Prostate gland (tissue), 2 donors: ENCODE measurements around the gene ITPKB. TPM values are rescaled to one million over a fixed set of nuclear protein-coding genes. Genes with fewer than 3 reads are reported as not detected.

Experiments used
- DNase-seq: peaks from one replicate; pipeline ENCODE4 v3.0.0-alpha.2; 2019; ENCODE audit warnings: low spot score
- H3K27ac ChIP-seq, 2 donors: fragments of 200-600 bp; sonication (generic); 2 replicates each; pipeline ENCODE4 v1.5.1; 2017 to 2019
- H3K27me3 ChIP-seq: fragments of 200-600 bp; sonication (generic); replicated peaks from 2 replicates; pipeline ENCODE4 v1.5.1; 2019; ENCODE audit not compliant: insufficient read depth
- H3K36me3 ChIP-seq, 2 donors: fragments of 200-600 bp; sonication (generic); 1 replicate in 1 of 2; 2 replicates in 1 of 2; pipeline versions ENCODE4 v1.5.1 to v1.8.1; 2017 to 2019
- H3K4me1 ChIP-seq: fragments of 200-600 bp; sonication (generic); replicated peaks from 2 replicates; pipeline ENCODE4 v1.5.1; 2019
- H3K4me3 ChIP-seq, 2 donors: fragments of 200-600 bp; sonication (generic); 2 replicates each; pipeline ENCODE4 v1.5.1; 2017 to 2019
- H3K9me3 ChIP-seq: fragments of 200-600 bp; sonication (generic); 2 replicates; pipeline ENCODE4 v1.5.1; 2017
- CTCF ChIP-seq, 4 experiments: fragments of 200-600 bp in 2 of 4; fragments of 450-650 bp in 2 of 4; sonication (generic) in 2 of 4; IDR thresholded peaks; 1 replicate in 3 of 4; 2 replicates in 1 of 4; pipeline ENCODE4 v1.5.1; 2016 to 2019; ENCODE audit warnings: antibody characterized with exemption in 4 of 4, mild to moderate bottlenecking in 2 of 4, moderate library complexity in 2 of 4
- POLR2A ChIP-seq: fragments of 450-650 bp; IDR thresholded peaks from one replicate; pipeline ENCODE4 v1.6.1; 2016; ENCODE audit warnings: antibody characterized with exemption, mild to moderate bottlenecking
- POLR2AphosphoS5 ChIP-seq: sonication (generic); formaldehyde crosslinking; IDR thresholded peaks from one replicate; pipeline ENCODE4 v1.6.1; 2017; ENCODE audit warnings: antibody characterized with exemption
- WGBS: methylation state at CpG from one replicate; pipeline ENCODE4 v1.1.5; 2018; 5-methylcytosine and 5-hydroxymethylcytosine counted together
- intact Hi-C: fragments of 100-400 bp; cut with DNase I; formaldehyde crosslinking; loops from one replicate; pipeline ENCODE4 v1.14.2; 2022
- total RNA-seq, 2 donors: library from RNA; depleted of rRNA; stranded (reverse); fragments of >200 nt; gene quantifications; one replicate each; pipeline ENCODE4 v1.1.0, GENCODE V29; 2016

Gene ITPKB
- total RNA-seq, 2 donors from 2014 or later = 47.5 to 49.2 TPM

GRCh38 chr1:226784081-226785049 lies 45.3 kb upstream of the ITPKB start:
- intact Hi-C loops = loop anchor here (5.0 kb wide), 1 partner anchor 33 kb away; no protein-coding TSS in a partner anchor
- Histone ChIP-seq H3K9me3 (no peaks in the 10 kb centered on the region), H3K27me3 (no peaks in the 10 kb centered on the region), H3K4me3 (no peak overlapping the region), H3K27ac (peak overlapping the region; percentile 42 to 45), H3K36me3 (no peaks in the 10 kb centered on the region), H3K4me1 (no peaks in the 10 kb centered on the region)
- peak; percentile 55 for TF ChIP-seq POLR2AphosphoS5
- no peak for TF ChIP-seq CTCF (IDR thresholded peaks at IDR 0.05)
- no peak for DNase-seq
- WGBS = 56% methylated on average over 17 of the region's 19 CpGs

DNA sequence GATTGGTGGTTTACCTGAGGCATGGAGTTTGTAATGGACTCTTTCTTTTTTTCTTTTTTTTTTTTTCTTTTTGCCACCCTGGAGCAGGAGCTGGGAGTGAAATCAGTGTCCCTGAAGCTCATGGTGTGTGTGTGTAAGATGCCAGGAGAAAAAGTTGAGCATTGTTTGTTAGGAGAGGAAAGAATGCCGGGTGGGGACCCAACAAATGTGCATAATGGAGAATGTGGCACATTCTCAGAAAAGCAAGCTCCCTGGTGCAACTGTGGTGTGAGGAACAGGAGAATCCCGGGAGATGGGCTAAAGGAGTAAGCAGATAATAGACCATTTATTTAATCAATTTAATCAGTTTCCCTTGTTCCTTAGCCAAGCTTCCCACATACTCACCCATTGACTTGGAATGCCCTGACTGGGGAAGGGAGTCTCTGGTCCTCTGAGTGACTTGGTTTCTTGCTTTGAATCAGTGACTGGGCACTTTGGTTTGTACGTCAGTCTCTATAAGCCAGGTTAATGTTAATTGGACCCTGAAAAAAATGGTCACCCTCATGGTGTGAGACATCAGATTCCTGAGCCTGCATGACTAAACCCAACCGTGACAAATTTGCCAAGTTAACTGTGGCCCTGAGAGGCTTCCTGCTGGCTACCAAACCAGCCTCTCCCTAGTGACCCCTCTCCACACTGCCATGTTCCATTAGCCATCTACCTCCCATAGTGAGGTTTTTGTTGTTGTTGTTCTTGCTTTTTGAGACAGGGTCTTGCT lies 43.9 kb upstream of the ITPKB start:
- Histone ChIP-seq H3K27ac (peak overlapping the region; percentile 42 to 45), H3K27me3 (no peaks in the 10 kb centered on the region), H3K36me3 (no peaks in the 10 kb centered on the region), H3K9me3 (no peaks in the 10 kb centered on the region), H3K4me1 (no peaks in the 10 kb centered on the region), H3K4me3 (no peak overlapping the region)
- DNase-seq = no peak
- 77% methylated on average over 4 of the region's 4 CpGs for WGBS
- no peak for TF ChIP-seq POLR2AphosphoS5
- TF ChIP-seq CTCF (IDR thresholded peaks at IDR 0.05) = no peak
- intact Hi-C loops = loop anchor here (5.0 kb wide), 1 partner anchor 34 kb away; no protein-coding TSS in a partner anchor

- WGBS = 92% methylated on average over 7 of the region's 7 CpGs
- Histone ChIP-seq H3K27ac (no peak overlapping the region), H3K9me3 (no peaks in the 10 kb centered on the region), H3K27me3 (no peaks in the 10 kb centered on the region), H3K4me3 (no peak overlapping the region), H3K4me1 (no peaks in the 10 kb centered on the region), H3K36me3 (no peaks in the 10 kb centered on the region)
- intact Hi-C loops = loop anchor here (5.0 kb wide), 1 partner anchor 35 kb away; no protein-coding TSS in a partner anchor
- TF ChIP-seq POLR2A (no peak), POLR2AphosphoS5 (no peak), CTCF (IDR thresholded peaks at IDR 0.05) (no peak)
- DNase-seq = no peak
These were observed 43.0 kb upstream of the ITPKB start for GRCh38 chr1:226781937-226782609.

DNA sequence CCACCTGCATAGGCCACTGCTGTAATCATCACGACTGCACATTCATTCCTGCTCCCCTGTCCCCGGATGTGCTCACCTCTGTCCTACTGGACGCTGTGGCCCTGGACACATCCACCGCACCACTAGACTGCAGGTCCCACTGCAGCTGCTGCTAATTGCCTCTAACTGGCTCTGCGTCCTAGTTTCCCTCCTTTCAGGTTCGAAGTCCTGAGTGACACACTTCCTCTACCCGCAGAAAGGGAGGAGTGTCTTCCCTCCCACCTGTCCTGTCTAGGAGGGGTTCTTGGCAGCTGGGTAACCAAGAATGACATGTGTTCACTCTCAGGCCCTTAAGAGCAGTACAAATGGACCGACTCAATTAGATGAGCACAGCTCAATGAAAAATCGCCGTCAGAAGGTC lies 40.5 kb upstream of the ITPKB start:
- WGBS = 79% methylated on average over 10 of the region's 10 CpGs
- intact Hi-C loops = no loop called here
- peak overlapping the region in 1 of 2 donors; percentile 55 for H3K27ac ChIP-seq
- no peaks in the 10 kb centered on the region for H3K9me3 ChIP-seq
- H3K27me3 ChIP-seq = no peaks in the 10 kb centered on the region
- H3K4me3 ChIP-seq = no peak overlapping the region
- no peak for DNase-seq
- no peaks in the 10 kb centered on the region for H3K4me1 ChIP-seq
- no peaks in the 10 kb centered on the region for H3K36me3 ChIP-seq
- TF ChIP-seq POLR2A = no peak

GRCh38 chr1:226778657-226779058 lies 39.6 kb upstream of the ITPKB start:
- DNase-seq = peak; percentile 71
- TF ChIP-seq POLR2A = peak; percentile 11
- no peak for TF ChIP-seq CTCF (IDR thresholded peaks at IDR 0.05)
- peak; percentile 91 for TF ChIP-seq POLR2AphosphoS5

More at GRCh38 chr1:226778657-226779058, 39.6 kb upstream of the ITPKB start:
- Histone ChIP-seq H3K4me1 (no peaks in the 10 kb centered on the region), H3K9me3 (no peaks in the 10 kb centered on the region), H3K36me3 (no peaks in the 10 kb centered on the region), H3K27me3 (no peaks in the 10 kb centered on the region), H3K27ac (peak overlapping the region; percentile 43 to 55), H3K4me3 (no peak overlapping the region)
- 17% methylated on average over 5 of the region's 5 CpGs for WGBS
- intact Hi-C loops = no loop called here
